Activated naive CD8-positive, alpha-beta T cell treated with anti-CD3 and anti-CD28 coated beads for 36 hours (primary cell): ENCODE results near the gene CENPH. TPM values are rescaled to one million over a fixed set of nuclear protein-coding genes. Genes with fewer than 3 reads are reported as not detected.
A peak's percentile ranks its signal among the peaks of the same experiment; 100 is the strongest.
"Not testable (repeated sequence)": the region's sequence is repeated elsewhere in the genome, so short reads cannot be mapped to it uniquely, and the experiment has no call there.

ENCODE experiments used
- DNase-seq: peaks from one replicate; pipeline ENCODE4 v3.0.0; 2021
- H3K27ac Mint-ChIP-seq: one replicate; pipeline ENCODE4 v1.8.0; 2022; ENCODE audit warnings: mild to moderate bottlenecking, moderate library complexity, mixed read lengths
- H3K27me3 Mint-ChIP-seq: one replicate; pipeline ENCODE4 v1.8.0; 2022; ENCODE audit warnings: mild to moderate bottlenecking, mixed read lengths
- H3K36me3 Mint-ChIP-seq: one replicate; pipeline ENCODE4 v1.8.0; 2021; ENCODE audit warnings: mild to moderate bottlenecking, mixed read lengths
- H3K4me1 Mint-ChIP-seq: one replicate; pipeline ENCODE4 v1.8.0; 2021; ENCODE audit warnings: mixed read lengths
- H3K4me3 Mint-ChIP-seq: one replicate; pipeline ENCODE4 v1.8.0; 2022; ENCODE audit warnings: mild to moderate bottlenecking, moderate library complexity, mixed read lengths
- H3K9me3 Mint-ChIP-seq: one replicate; pipeline ENCODE4 v1.8.0; 2022; ENCODE audit warnings: mixed read lengths
- total RNA-seq, 2 experiments: library from RNA; stranded (reverse); gene quantifications; one replicate each; pipeline ENCODE4 v1.2.3, GENCODE V29; 2021

CENPH gene
- total RNA-seq, 2 experiments from 2014 or later = 81.1 to 84.9 TPM

DNA sequence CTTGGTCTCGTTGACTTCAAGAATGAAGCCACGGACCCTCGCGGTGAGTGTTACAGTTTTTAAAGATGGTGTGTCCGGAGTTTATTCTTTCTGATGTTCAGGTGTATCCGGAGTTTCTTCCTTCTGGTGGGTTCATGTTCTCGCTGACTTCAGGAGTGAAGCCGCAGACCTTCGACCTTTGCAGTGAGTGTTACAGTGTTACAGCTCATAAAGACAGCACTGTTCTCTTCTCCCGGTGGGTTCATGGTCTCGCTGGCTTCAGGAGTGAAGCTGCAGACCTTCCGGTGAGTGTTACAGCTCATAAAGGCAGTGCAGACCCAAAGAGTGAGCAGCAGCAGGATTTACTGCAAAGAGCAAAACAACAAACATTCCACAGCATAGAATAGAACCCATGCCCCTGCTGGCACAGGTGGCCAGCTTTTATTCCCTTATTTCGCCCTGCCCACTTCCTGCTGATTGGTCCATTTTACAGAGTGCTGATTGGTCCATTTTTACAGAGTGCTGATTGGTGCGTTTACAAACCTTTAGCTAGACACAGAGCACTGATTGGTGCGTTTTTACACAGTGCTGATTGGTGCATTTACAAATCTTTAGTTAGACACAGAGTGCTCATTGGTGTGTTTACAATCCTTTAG is 7.6 kb upstream of the CENPH start:
- not testable (repeated sequence) for H3K4me1 Mint-ChIP-seq, H3K9me3 Mint-ChIP-seq, H3K4me3 Mint-ChIP-seq, H3K27ac Mint-ChIP-seq, H3K27me3 Mint-ChIP-seq, DNase-seq
- H3K36me3 Mint-ChIP-seq = peaks cover 11% of the 10 kb centered on the region

DNA sequence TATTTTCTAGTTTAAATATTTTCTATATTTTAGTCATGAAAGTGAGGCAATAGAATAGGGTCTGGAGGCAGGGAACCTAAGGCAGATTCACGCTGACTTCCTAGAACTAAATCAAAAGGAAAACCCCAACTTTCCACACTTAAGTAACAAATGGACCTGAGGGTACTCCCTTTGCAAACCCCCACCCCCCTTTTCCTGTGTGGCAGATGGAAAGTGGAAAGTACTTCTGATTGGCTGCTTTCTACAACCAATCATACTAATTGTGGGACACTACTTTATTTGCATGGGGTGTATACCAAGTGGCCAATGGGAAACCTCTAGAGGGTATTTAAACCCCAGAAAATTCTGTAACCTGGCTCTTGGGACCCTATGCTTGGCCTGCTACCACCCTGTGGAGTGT is 4.8 kb upstream of the CENPH start:
- no peaks in the 10 kb centered on the region for H3K27me3 Mint-ChIP-seq
- no peak overlapping the region for H3K4me3 Mint-ChIP-seq
- H3K4me1 Mint-ChIP-seq = peaks cover 2% of the 10 kb centered on the region
- no peak for DNase-seq
- H3K27ac Mint-ChIP-seq = no peak overlapping the region
- H3K36me3 Mint-ChIP-seq = no peaks in the 10 kb centered on the region
- no peaks in the 10 kb centered on the region for H3K9me3 Mint-ChIP-seq

DNA sequence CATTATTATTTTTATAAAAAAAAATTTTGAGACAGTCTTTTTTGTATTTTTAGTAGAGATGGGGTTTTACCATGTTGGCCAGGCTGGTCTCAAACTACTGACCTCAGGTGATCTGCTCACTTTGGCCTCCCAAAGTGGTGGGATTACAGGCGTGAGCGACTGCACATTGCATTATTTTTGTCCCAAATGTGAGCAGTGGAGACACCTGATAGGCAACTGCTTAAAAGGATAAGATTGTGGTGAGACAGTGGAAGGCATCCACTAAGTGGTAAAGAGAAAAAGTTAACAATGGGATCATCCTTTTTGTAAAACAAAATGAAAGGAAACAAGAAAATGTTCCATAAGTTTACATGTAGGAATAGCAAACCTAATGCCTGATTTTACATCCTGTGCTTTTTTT is 2.0 kb upstream of the CENPH start:
- no peaks in the 10 kb centered on the region for H3K9me3 Mint-ChIP-seq
- no peak overlapping the region for H3K4me3 Mint-ChIP-seq
- no peak overlapping the region for H3K27ac Mint-ChIP-seq
- peaks cover 10% of the 10 kb centered on the region for H3K36me3 Mint-ChIP-seq
- no peak for DNase-seq
- H3K4me1 Mint-ChIP-seq = peaks cover 7% of the 10 kb centered on the region
- H3K27me3 Mint-ChIP-seq = no peaks in the 10 kb centered on the region

- Mint-ChIP-seq H3K4me1 (peaks cover 7% of the 10 kb centered on the region), H3K9me3 (no peaks in the 10 kb centered on the region), H3K36me3 (peaks cover 14% of the 10 kb centered on the region), H3K27me3 (no peaks in the 10 kb centered on the region), H3K4me3 (peak overlapping the region; percentile 93), H3K27ac (peak overlapping the region; percentile 96)
- no peak for DNase-seq
Observed at GRCh38 chr5:69188811-69189161, 597 bp upstream of the CENPH start.

- H3K4me3 Mint-ChIP-seq = no peak overlapping the region
- peaks cover 33% of the 10 kb centered on the region for H3K36me3 Mint-ChIP-seq
- DNase-seq = no peak
- H3K9me3 Mint-ChIP-seq = no peaks in the 10 kb centered on the region
- no peaks in the 10 kb centered on the region for H3K27me3 Mint-ChIP-seq
- no peaks in the 10 kb centered on the region for H3K4me1 Mint-ChIP-seq
- no peak overlapping the region for H3K27ac Mint-ChIP-seq
Observed at GRCh38 chr5:69202497-69202896, 13.1 kb downstream of the CENPH start.

DNA sequence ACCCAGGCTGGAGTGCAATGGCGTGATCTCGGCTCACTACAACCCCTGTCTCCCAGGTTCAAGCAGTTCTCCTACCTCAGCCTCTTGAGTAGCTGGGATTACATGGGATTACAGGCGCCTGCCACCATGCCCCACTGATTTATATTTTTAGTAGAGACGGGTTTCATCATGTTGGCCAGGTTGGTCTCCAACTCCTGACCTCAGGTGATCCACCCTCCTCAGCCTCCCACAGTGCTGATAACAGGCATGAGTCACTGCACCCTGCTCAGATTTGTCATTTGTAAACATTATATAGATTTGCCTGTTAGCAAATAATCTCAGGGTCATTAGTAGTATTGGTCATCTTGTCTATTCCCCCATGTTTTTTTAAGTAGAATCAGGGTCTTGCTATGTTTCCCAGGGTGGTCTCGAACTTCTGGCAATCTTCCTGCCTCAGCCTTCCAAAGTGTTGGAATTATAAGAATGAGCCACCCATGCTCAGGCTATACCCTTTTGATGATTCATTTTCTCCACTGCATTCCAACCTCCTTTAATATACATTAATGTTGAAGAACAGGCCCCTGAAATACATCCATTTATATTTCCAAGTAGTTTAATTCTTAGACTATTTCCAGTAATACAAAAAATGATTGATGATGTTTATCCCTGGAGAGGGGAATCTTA is 17.3 kb downstream of the CENPH start:
- Mint-ChIP-seq H3K36me3 (peaks cover 15% of the 10 kb centered on the region), H3K4me1 (no peaks in the 10 kb centered on the region), H3K27me3 (no peaks in the 10 kb centered on the region), H3K9me3 (no peaks in the 10 kb centered on the region), H3K27ac (no peak overlapping the region), H3K4me3 (no peak overlapping the region)
- no peak for DNase-seq

- H3K27me3 Mint-ChIP-seq = no peaks in the 10 kb centered on the region
- H3K27ac Mint-ChIP-seq = no peak overlapping the region
- no peaks in the 10 kb centered on the region for H3K9me3 Mint-ChIP-seq
- H3K36me3 Mint-ChIP-seq = peaks cover 15% of the 10 kb centered on the region
- H3K4me3 Mint-ChIP-seq = no peak overlapping the region
- no peak for DNase-seq
- H3K4me1 Mint-ChIP-seq = no peaks in the 10 kb centered on the region
Observed at GRCh38 chr5:69209602-69210001, 20.2 kb downstream of the CENPH start.

- no peak for DNase-seq
- Mint-ChIP-seq H3K9me3 (no peaks in the 10 kb centered on the region), H3K4me3 (no peak overlapping the region), H3K27ac (no peak overlapping the region), H3K27me3 (no peaks in the 10 kb centered on the region), H3K4me1 (no peaks in the 10 kb centered on the region), H3K36me3 (peaks cover 19% of the 10 kb centered on the region)
Observed at GRCh38 chr5:69211200-69211599, 21.8 kb downstream of the CENPH start.

DNA sequence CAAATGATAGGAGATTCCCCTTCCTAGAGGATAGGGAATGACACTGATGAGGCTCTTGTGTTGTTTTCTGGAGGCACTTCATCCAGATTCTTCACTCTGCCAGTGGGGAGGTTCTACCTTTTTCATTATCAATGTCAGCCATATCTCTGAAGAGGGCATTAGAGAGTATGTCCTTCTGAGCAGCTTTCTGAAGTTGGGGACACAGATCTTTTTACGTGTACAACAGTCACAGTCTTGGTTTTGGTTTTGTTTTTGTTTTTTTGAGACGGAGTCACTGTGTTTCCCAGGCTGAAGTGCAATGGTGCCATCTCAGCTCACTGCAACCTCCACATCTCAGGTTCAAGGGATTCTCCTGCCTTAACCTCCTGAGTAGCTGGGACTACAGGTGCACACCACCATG is 22.6 kb downstream of the CENPH start:
- H3K4me1 Mint-ChIP-seq = peaks cover 2% of the 10 kb centered on the region
- H3K27ac Mint-ChIP-seq = no peak overlapping the region

DNA sequence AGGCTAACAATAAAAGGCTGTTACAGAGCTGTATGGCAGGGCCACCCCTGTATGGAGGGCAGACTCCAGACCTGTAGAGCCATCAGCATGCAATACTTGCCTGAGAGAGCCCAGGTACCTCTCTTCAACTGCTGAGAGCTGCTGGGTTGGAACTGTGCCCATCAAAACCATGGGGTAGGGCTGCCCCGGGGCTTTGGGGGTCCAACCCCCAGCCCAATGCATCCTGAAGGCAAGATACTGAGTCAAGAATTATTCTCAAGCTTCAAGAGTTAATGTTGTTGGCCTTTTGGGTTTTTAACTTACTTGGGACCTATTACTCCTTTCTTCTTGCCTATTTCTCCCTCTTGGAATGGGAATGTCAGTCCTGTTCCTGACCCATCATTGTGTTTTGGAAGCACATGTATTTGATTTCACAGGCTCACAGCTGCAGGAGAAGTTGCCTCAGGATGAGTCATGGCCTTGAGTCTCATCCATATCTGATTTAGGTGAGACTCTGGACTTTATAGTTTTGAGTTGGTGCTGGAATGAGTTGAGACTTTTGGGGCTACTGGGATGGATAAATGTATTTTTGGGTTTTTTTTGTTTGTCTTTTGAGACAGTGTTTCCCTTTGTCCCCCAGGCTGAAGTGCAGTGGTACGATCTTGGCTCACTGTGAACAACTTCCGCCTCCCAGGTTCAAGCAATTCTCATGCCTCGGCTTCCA is 24.3 kb downstream of the CENPH start:
- Mint-ChIP-seq H3K4me3 (no peak overlapping the region), H3K27ac (no peak overlapping the region), H3K4me1 (peaks cover 5% of the 10 kb centered on the region), H3K9me3 (no peaks in the 10 kb centered on the region), H3K27me3 (no peaks in the 10 kb centered on the region), H3K36me3 (peaks cover 16% of the 10 kb centered on the region)
- DNase-seq = no peak

More for the DNA sequence above, 22.6 kb downstream of the CENPH start:
- H3K9me3 Mint-ChIP-seq = no peaks in the 10 kb centered on the region
- no peak overlapping the region for H3K4me3 Mint-ChIP-seq
- DNase-seq = no peak
- H3K27me3 Mint-ChIP-seq = no peaks in the 10 kb centered on the region
- H3K36me3 Mint-ChIP-seq = peaks cover 16% of the 10 kb centered on the region

- H3K27me3 Mint-ChIP-seq = no peaks in the 10 kb centered on the region
- H3K36me3 Mint-ChIP-seq = peaks cover 18% of the 10 kb centered on the region
- H3K4me1 Mint-ChIP-seq = peaks cover 15% of the 10 kb centered on the region
Observed at GRCh38 chr5:69217151-69217511, 27.7 kb downstream of the CENPH start.

GRCh38 chr5:69217548-69218526 is 28.5 kb downstream of the CENPH start:
- H3K36me3 Mint-ChIP-seq = peaks cover 19% of the 10 kb centered on the region
- H3K27ac Mint-ChIP-seq = peak overlapping the region; percentile 98
- peak overlapping the region; percentile 100 for H3K4me3 Mint-ChIP-seq
- H3K27me3 Mint-ChIP-seq = no peaks in the 10 kb centered on the region
- H3K9me3 Mint-ChIP-seq = no peaks in the 10 kb centered on the region
- peaks cover 15% of the 10 kb centered on the region for H3K4me1 Mint-ChIP-seq
- DNase-seq = peak; percentile 94

More at GRCh38 chr5:69217151-69217511, 27.7 kb downstream of the CENPH start:
- no peaks in the 10 kb centered on the region for H3K9me3 Mint-ChIP-seq
- H3K4me3 Mint-ChIP-seq = peak overlapping the region; percentile 100
- H3K27ac Mint-ChIP-seq = peak overlapping the region; percentile 98
- no peak for DNase-seq

DNA sequence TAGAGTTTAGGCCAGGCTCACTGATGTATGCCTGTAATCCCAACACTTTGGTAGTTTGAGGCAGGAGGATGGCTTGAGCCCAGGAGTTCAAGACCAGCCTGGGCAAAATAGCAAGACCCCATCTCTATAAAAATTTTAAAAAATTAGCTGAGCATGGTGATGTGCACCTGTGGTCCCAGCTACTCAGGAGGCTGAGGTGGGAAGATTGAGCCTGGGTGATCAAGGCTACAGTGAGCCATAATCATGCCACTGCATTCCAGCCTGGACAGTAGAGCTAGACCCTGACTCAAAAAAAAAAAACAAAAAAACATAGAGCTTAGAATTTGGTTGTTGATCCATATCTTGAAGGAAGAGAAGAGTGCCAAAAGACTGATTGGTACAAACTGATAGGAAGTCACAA is 30.6 kb downstream of the CENPH start:
- DNase-seq = no peak
- H3K9me3 Mint-ChIP-seq = no peaks in the 10 kb centered on the region
- H3K4me3 Mint-ChIP-seq = no peak overlapping the region
- H3K27me3 Mint-ChIP-seq = no peaks in the 10 kb centered on the region
- H3K4me1 Mint-ChIP-seq = peaks cover 15% of the 10 kb centered on the region
- H3K36me3 Mint-ChIP-seq = peaks cover 14% of the 10 kb centered on the region
- H3K27ac Mint-ChIP-seq = no peak overlapping the region

DNA sequence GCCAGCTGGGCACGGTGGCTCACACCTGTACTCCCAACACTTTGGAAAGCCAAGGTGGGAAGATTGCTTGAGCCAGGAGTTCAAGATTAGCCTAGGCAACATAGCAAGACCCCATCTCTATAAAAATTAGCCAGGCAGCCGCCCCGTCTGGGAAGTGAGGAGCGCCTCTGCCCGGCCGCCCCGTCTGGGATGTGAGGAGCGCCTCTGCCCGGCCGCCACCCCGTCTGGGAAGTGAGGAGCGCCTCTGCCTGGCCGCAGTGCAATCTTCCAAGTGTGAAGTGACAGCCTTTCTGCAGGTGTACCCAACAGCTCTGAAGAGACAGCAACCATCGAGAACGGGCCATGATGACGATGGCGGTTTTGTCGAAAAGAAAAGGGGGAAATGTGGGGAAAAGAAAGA is 31.0 kb downstream of the CENPH start:
- not testable (repeated sequence) for H3K4me3 Mint-ChIP-seq, H3K9me3 Mint-ChIP-seq, DNase-seq, H3K27ac Mint-ChIP-seq, H3K27me3 Mint-ChIP-seq
- Mint-ChIP-seq H3K4me1 (peaks cover 15% of the 10 kb centered on the region), H3K36me3 (peaks cover 13% of the 10 kb centered on the region)

GRCh38 chr5:69220833-69221232 is 31.4 kb downstream of the CENPH start:
- H3K36me3 Mint-ChIP-seq = peaks cover 12% of the 10 kb centered on the region
- not testable (repeated sequence) for DNase-seq, H3K4me3 Mint-ChIP-seq, H3K27ac Mint-ChIP-seq, H3K9me3 Mint-ChIP-seq, H3K27me3 Mint-ChIP-seq
- peaks cover 15% of the 10 kb centered on the region for H3K4me1 Mint-ChIP-seq
